SKM-1 (cell line): ENCODE measurements around the gene ZNF664.

Experiments used
- DNase-seq: peaks from one replicate; lab custom pipeline; 2025; ENCODE audit not compliant: unreplicated experiment; lab: John Stamatoyannopoulos, UW

Gene ZNF664

DNA sequence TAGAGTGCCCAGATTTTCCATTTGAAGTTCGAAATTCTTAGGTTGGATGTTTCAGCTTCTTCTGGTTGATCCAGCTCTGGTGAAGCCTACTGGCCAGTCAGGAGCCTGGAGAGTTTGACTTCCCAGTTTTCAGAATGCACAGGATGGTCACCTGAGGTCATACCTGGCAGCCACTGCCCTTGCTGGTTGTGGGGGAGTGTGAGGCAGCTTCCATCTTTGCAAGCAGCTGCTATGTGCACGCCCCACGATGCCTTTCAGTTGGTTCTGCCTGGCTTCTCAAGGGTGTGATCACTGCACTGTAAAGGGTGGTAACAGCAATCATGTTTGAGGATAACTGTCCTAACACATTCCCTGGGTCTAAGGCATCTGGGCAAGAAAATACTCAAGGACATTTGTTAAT lies 15.8 kb upstream of the ZNF664 start:
- DNase-seq = no peak

DNA sequence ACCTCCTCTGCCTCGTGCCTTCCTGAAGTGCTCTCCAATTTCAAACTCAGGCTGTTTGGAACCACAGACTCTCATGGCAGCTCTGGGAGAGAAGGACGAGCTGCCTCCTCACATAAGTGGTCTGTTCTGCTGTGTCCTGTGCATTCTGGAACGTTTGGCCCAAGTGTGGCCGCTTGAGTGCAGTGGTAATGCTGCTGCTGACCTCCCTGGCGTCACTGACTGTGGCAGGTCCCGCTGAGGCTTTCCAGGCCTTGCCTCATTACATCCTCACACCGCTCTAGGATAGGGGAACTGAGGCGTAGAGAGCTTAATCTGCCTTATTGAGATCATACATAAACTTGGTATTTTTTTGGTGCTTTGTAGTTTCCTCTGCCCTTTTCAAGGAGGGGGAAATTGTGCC lies 14.6 kb upstream of the ZNF664 start:
- DNase-seq = no peak

DNA sequence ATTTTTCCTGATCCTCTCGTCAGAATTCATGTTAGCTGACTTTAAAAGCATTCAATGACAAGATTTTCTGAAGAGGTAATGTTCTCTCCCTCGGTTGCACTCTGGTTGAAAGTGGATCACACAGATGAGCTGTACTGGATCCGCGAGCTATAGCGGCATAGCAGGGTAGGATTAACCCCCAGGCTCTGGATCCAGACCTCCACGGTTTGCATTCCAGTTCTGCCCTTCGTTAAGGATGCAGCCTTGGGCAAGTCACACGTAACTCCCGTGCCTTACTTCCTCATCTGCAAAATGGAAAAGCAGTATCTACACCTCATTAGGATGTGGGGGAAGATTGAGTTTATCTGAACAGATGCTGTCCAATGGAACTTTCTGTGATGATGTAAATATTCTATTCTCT lies 14.1 kb upstream of the ZNF664 start:
- DNase-seq = no peak

DNA sequence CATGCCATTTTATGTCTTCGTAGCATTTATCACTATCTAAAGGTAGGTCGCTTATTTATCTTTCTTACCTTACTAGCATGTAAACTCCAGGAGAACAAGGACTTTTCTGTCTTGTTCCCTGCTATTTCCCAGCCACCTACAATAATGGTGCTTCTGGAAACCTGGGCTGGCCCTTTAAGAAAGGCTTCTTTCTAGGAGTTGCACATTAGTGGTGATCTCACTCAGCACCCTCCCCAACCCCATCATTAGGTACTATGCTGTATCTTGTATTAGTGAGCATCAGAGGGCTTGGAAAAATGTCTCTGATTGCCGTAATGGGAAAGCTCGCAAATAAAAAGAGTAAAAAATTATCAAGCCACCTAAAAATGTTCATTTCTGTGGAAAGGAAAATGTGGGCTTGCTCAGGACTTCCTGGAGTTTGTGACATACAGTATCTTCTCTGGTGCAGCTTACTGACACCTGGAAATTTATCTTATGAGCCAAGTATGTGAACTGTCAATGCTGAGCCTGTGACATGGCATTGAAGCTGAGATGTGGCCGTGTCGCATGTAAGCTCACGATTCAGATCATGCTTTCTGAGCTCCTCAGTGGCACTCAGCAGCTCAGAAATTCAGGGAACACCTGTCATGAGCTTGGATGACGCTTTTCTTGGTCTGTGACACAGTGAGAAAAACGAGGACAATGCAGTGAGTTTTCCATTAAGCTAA lies 12.8 kb upstream of the ZNF664 start:
- DNase-seq = no peak

DNA sequence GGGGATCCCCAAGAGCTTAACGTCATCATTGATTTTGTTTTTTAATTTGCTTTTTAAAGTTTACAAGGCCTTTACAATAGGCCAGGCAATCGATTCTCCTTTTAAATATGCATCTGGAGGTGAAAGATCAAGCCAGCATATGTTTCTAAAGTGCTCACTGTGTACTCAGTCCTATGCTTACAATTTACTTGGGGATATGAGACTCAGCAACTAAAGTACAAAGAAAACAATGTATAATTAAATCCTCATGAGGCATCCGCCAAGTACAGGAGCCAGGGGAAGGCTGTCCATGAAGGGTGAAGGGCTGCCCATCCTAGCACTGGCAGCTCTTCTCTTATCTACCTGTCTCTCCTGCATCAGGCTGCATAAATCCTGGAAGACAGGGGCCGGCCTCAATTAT lies 12.2 kb upstream of the ZNF664 start:
- DNase-seq = no peak

DNA sequence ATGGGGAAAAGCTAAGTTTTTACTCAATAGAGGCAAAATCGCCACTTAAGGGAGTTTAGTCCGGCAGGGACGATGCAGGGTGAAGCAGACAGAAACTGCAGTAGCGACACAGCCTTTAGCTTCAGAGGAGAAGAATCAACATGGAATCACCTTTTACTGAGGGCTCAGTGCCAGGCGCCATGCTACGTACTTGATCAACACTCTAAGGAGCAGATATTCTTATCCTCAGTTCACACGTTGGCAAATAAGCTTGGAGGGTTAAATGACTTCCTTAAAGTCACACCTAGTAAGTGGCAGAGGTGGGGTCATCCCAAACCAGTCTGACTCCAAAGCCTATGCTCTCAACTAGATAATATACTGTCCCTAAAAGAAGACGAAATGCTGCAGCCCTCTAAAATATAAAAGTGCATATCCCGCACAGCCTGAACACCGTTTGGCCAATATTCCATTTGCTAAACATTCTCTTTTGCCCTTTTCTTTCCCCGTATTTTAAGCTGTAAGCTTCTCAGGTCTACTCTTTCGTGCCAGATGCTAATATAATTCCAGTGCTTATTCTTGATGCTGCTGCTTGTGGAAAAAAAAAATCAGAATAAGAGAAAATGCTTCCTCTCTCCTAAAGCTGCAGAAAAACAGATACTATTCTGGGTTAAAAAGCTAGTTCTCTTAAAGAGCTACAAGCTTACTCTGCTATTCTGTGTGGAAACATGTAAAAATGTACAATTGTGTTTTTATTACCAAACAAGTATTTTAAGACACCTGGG lies 11.2 kb upstream of the ZNF664 start:
- DNase-seq = no peak

DNA sequence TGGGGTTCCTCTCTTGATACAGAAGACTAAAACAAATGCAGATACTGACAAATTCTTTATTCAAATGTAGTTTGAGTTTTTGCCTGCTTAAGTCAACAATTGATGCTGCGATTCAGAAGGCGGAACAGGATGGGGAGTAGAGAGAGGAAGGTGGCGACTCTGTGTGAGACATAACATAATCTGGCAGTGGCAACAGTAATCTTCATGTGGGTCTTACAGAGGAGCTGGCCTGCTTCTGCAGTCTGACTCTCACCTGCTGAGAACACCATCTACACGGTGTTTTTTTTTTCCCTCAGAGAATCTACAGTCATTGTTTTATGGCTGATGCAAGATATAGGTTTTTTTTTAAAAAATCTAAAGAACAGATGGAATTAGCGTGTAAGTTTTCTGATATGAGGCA lies 10.5 kb upstream of the ZNF664 start:
- no peak for DNase-seq

DNA sequence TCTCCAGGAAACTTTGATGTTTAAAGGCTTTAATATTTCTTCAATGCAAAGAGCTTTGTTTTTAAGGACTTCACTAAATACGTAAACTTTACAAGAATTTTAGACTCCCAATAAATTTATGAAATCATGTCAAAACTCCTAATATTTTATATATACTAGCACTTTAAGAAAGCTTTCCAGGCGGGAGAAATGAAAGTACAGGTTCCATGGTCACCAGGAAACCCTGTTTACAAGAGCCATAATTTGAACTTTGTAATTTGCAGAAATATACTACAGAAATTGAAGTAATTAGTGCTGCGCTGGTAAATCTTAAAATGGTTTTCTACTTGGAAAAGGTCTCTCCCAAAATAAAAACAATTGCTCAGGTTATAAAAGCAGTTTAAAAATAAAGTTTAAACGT lies 9.2 kb upstream of the ZNF664 start:
- no peak for DNase-seq

DNA sequence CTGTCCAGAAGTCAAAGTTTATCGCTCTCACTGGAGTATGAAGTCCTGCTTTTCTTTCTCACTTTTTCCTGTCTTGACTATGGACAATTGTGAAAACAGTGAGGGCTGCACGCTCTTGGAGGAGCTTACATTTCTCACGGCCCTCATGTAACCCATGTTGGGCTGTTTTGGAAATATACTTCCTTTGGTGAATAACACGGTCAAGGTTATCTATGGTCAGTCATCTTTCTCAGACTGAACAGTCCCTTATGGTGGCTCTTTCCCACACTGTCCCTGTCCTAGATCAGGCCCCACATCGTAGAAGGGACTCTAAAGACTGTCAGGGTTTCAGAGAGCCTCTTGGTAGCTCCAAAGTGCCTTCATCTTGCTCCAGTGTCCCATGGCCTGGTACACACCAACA lies 7.6 kb upstream of the ZNF664 start:
- DNase-seq = no peak

DNA sequence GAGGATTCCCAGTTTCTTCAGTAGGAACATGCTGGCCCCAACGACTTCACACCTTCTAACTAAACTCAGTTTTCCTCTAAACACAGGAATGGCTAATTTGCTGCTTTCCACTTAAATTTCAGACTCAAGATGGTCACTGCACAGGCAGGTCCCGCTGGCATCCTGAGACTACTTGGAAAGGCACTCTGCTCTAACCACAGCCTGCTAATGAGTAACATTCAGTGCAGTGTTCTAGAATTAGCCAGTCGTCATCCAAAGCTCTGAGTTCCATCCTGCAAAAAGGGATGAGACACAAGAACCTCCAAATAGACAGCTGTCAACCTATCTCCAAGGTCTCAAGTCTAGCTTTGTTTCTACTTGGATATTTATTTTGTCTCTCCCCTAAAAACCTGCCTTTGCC lies 6.4 kb upstream of the ZNF664 start:
- no peak for DNase-seq

DNA sequence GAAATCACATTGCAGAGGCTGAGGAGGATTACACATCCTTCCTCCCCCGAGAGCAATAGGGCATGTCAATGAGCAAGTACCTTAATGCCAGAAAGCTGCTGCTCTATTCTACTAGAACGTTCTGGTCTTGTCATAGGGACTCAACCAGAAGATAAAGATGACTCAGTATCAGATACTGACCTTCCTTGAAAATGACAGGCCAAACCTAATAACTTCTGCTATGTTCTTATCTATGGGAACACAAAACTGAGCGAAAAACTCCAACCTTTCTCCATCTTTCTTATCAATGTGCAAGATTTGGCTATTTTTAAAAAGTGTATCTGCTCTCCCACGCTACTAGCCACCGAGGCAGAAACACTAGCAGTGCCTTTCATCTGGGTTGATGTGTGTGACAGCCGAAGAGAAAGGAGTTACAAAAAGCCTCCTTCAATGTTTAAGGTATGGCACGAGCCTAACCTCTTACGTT lies 5.9 kb upstream of the ZNF664 start:
- DNase-seq = no peak

DNA sequence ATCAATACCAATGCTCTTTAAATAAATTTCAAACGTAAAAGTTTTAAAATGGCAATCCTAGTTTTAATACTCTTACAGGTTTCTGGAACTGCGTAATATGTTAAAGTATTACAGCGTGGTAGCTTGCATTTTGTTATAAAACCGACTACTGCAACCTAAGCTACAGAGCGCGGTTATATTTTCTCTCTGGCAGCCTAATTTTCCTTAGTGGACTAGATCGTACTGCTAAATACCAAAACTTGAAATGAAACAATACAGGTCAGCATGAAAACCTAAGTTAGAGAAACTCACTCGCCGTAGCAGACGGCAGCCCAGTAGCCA lies 1.6 kb upstream of the ZNF664 start:
- DNase-seq = no peak

DNA sequence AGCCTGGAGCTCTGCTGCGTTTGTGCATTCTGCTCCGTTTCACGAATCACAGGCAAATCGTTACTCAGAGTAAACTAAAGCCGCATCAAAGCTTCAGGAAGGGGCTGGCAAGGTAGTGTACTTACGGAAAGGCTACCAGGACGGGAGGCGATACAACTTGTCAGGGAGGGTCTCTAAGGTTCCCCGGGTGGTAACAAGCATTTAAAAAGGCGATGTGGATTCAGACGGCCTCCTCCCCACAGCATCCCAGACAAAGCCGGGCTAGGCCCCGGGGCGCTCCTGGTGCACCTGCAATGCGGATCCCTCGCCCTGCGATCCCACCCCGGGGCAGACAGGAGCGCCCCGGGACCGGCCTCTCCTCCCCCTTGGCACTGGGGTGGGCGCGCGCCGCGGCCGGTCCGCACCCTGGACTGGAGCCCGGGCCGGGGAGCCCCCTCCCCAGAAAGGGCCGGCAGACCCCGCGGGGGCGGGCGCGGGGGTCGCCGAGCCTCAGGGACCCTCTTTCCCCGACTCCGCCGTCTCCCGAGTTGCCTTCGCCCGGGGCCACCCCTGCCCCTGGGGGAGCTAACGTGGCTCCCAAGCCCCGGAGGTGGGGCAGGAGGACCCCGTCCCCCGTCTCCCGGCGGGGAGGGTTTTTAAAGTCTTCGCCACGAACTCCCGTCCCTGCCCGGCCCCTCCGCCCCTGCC lies 1.1 kb upstream of the ZNF664 start:
- DNase-seq = no peak

DNA sequence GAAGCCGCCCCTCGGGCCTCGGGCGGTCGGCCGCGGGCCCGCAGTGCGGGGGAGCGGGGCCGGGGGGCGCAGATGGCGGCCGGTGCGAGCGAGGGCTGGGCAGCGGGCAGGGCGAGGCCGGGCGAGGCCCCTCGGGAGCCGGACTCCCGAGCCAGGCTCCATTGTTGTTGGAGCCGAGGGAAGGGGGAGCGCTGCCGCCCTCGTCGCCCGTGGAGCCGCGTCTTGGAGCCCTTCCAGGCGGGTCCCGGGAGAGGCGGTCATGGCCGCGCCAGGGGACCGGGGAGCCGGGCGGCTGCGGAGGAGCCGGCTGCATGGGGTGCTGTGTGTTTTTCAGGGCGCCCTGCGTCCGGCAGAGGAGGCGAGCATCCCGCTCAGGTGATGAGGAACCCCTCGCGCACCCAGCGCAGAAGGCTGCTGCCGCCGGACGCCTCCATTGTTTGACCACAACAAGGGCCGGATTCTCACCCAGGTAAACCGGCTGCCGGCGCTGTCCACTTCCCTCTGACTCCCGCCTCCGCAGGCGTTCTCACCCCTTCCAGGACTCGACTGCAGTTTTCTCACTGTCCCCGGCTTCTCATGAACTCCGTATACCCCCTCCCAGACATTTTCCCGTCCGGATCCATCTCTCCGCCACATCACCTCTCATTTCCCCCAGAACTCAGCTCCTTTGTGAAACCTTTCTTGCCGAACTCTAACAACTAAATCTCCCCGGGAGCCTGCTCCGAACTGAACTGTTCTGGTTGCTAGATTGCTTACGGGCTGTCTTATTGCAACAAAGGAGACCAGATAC lies 732 bp downstream of the ZNF664 start:
- no peak for DNase-seq

DNA sequence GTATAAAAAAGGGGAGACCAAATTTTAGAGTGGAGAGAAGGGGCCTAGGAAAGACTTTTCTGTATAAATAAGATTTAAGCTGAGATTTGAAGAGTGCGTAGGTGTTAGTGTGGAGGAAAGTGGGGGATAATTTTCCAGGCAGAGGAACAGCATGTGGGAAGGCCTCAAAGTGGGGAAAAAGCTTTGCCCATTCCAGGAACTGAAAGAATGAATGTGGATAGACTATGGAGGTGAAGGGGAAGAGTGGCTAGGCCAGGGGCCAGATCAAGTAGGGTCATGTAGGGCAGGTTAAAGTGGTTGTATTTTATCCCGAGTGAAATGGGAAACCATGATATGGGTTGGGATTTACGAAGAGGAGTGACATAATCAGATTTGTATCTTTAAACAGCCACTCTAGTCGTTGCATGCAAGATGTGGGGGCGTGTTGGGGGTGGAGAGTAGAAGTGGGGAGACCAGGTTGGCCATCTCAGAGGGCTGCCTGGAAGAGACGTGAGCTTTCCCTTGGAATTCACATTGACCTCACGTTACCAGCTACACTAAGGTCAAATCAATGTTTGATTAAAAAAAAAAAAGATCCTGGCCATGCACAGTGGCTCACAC lies 3.3 kb downstream of the ZNF664 start:
- DNase-seq = no peak

DNA sequence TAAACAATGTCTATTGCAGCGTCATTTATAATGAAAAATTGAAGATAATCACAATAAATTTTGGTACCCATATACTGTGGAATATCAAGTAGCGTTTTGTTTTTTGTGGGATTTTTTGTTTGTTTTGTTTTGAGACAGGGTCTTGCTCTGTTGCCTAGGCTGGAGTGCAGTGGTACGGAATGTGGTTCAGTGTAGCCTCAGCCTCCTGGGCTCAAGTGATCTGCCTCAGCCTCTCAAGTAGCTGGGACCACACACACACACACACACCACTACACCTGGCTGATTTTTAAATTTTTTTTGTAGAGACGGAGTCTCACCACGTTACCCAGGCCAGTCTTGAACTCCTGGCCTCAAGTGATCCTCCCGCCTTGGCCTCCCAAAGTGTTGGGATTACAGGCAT lies 6.6 kb downstream of the ZNF664 start:
- no peak for DNase-seq

DNA sequence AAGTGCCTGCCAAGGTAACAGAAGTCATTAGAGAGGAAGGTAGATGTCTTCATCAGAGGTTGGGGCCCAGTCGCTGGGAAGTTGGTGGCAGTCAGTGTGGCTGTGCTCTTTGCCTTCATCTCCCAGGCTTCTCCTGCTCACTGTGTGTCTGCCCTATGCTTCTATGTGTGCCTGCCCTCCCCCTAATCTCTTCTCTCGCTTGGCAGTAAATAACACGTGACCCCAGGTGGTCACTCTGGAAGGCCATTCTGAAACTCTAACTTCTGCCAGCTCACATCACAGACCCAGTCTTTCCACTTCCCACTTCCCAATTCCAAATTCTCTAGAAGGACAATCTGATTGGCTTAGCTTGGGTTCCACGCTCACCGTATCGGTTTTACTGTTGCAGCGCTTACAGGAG lies 9.3 kb downstream of the ZNF664 start:
- DNase-seq = no peak

DNA sequence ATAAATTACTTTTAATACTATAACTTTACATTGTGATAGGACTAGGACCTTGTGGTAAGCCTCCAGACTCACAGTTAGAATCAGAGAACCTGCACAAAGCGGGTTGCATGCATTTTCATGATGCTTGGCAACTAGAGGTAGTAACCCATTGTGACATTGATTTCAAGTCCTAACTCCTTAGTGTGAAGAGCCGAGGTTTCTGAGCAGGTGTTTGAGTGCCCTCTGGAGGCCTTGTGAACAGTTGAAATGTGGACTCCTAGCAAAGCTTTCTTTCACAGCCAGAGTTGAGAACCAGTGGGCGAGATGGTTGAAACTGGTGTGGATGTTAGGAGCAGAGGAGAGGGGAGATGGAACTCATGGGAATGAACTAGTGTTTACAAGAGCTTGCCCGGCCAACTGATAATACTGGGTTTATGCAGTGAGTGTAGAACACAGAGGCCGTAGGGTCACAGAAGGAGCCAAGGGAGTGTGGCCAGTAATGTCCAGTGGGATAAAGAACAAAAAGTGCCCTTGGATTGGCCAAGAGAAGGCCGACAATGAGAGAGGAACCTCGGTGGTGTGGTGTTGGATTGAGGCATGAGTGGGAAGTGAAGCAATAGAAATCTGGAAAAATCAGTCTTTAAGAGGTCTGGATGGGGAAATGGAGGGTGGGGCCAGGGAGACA lies 10.9 kb downstream of the ZNF664 start:
- DNase-seq = no peak

DNA sequence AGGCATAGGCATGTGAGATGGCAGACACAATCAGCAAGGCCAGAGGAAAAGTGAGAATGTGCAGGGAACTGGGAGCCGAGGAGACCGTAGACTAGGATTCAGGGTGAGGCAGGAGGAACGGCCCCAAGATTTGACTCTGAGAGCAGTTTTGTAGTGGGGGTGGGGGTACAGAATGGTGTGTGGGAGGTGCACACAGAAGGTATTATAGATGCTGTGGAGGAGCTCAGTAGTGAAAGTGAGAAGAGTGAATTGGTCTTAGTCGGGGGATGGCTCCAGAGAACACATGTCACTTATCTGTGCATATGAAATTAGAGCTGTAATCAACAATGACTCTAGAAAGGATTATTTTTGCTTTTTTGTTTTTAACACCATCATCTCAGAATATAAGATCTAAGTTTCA lies 11.9 kb downstream of the ZNF664 start:
- no peak for DNase-seq

DNA sequence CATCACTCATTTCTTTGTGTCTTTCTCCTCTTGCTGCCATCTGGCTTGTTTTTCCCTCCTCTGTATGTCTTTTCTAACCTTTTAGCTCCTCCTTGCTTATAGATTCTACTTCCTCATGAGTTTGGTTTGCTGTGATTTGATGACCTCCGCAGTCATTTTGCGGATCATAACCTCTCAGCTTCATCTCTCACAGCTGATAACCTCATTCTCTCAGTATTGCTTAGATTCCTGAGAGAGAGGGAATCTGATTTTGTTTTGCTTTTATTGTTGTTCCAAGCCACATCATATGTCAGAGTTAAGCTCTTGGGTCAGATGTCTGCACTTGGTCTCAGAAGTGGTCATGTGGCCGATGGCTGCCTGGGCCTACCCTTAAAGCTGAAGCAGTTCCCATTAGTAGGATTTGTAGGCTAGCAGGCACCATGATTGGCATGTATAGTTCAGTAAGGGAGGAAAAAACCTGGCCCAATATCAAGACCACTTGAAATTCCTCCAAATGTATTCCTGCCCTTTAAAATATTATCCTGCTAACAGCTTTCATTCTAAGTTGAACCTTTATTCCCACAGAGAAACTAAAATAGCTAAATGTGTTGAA lies 13.5 kb downstream of the ZNF664 start:
- no peak for DNase-seq
